OCI-LY7 (cell line): ENCODE data around the gene PDCD10. TPM values are rescaled to one million over a fixed set of nuclear protein-coding genes. Genes with fewer than 3 reads are reported as not detected.

ENCODE experiments used
- BruUV-seq: library from RNA; stranded (reverse); fragments of 400-500 nt; replicated peaks from 2 replicates; lab custom pipeline; 2021; lab: Mats Ljungman, UMichigan
- CTCF ChIA-PET: fragments of 300-600 bp; sonication (Branson Sonifier 250); formaldehyde crosslinking; loops from one replicate; lab custom pipeline; 2022; ENCODE audit warnings: antibody characterized with exemption; ENCODE audit not compliant: unreplicated experiment; lab: Charles Lee
- POLR2A ChIA-PET: fragments of 300-600 bp; sonication (Branson Sonifier 250); formaldehyde crosslinking; loops from one replicate; lab custom pipeline; 2022; ENCODE audit warnings: antibody characterized with exemption; lab: Charles Lee
- DNase-seq: peaks from one replicate; pipeline ENCODE4 v3.0.0-alpha.2; 2015; ENCODE audit warnings: low spot score
- H2AFZ ChIP-seq: fragments of 200-600 bp; sonication (generic), shearing (Covaris generic); 2 replicates; pipeline ENCODE4 v1.6.1; 2014; ENCODE audit warnings: mild to moderate bottlenecking, antibody characterized with exemption, low read length, moderate library complexity
- H3K27ac ChIP-seq: fragments of 200-600 bp; sonication (generic); 2 replicates; pipeline ENCODE4 v1.5.1; 2014; ENCODE audit warnings: mixed run types, low read depth, mild to moderate bottlenecking, moderate library complexity, low read length, inconsistent platforms; ENCODE audit not compliant: poor library complexity, severe bottlenecking
- H3K36me3 ChIP-seq: fragments of 200-600 bp; sonication (generic); 2 replicates; pipeline ENCODE4 v1.6.1; 2014; ENCODE audit warnings: mild to moderate bottlenecking, antibody characterized with exemption, low read length, moderate library complexity, mixed read lengths; ENCODE audit not compliant: insufficient read depth
- H3K4me1 ChIP-seq: fragments of 200-600 bp; sonication (generic); 2 replicates; pipeline ENCODE4 v1.5.1; 2014; ENCODE audit warnings: mild to moderate bottlenecking, low read length; ENCODE audit not compliant: insufficient read depth, poor library complexity, severe bottlenecking
- H3K4me2 ChIP-seq: fragments of 200-600 bp; sonication (generic); 2 replicates; pipeline ENCODE4 v1.6.1; 2014; ENCODE audit warnings: mild to moderate bottlenecking, low read length
- H3K4me3 ChIP-seq: fragments of 200-600 bp; sonication (generic); 2 replicates; pipeline ENCODE4 v1.5.1; 2014; ENCODE audit warnings: mild to moderate bottlenecking, low read depth, low read length; ENCODE audit not compliant: poor library complexity, severe bottlenecking
- H3K79me2 ChIP-seq: fragments of 200-600 bp; sonication (generic); 2 replicates; pipeline ENCODE4 v1.6.1; 2016; ENCODE audit warnings: low read depth, mild to moderate bottlenecking, low read length, moderate library complexity, mixed read lengths; ENCODE audit not compliant: insufficient read depth
- H3K9me2 ChIP-seq: fragments of 200-600 bp; sonication (generic); 2 replicates; pipeline ENCODE4 v1.6.1; 2016; ENCODE audit warnings: mild to moderate bottlenecking, low read length, mixed read lengths; ENCODE audit not compliant: insufficient read depth
- H3K9me3 ChIP-seq: fragments of 200-600 bp; sonication (generic); 2 replicates; pipeline ENCODE4 v1.6.1; 2014; ENCODE audit warnings: mild to moderate bottlenecking, mixed run types, low read length, mixed read lengths
- H4K20me1 ChIP-seq: fragments of 200-600 bp; sonication (generic); 2 replicates; pipeline ENCODE4 v1.6.1; 2014; ENCODE audit warnings: mild to moderate bottlenecking, antibody characterized with exemption, low read length, moderate library complexity, mixed read lengths; ENCODE audit not compliant: insufficient read depth
- EZH2phosphoT487 ChIP-seq: fragments of 200-600 bp; sonication (generic); IDR thresholded peaks from 2 replicates; pipeline ENCODE4 v1.6.1; 2018; ENCODE audit warnings: low read depth, borderline replicate concordance, mild to moderate bottlenecking, mixed run types, antibody characterized with exemption, low read length, moderate library complexity, mixed read lengths
- intact Hi-C: fragments of 100-400 bp; cut with micrococcal nuclease; formaldehyde crosslinking; loops from one replicate; pipeline ENCODE4 v1.10.0; 2022; ENCODE audit not compliant: unreplicated experiment
- total RNA-seq, 2 experiments: library from RNA; depleted of rRNA in 1 of 2; stranded (reverse); fragments of >200 nt in 1 of 2; shearing (Covaris generic) in 1 of 2; gene quantifications; 2 replicates each; pipeline ENCODE4 v1.2.3, GENCODE V29; 2014 to 2022
- TF ChIP-seq, protein P1 (sequence below): fragments of 200-600 bp; sonication (generic); conservative IDR thresholded peaks from 2 replicates; pipeline ENCODE4 v1.5.1; 2014; ENCODE audit warnings: mild to moderate bottlenecking, antibody characterized with exemption, low read length, moderate library complexity, mixed read lengths

PDCD10 gene
- total RNA-seq, 2 experiments from 2014 or later = 76.3 to 84.4 TPM

DNA sequence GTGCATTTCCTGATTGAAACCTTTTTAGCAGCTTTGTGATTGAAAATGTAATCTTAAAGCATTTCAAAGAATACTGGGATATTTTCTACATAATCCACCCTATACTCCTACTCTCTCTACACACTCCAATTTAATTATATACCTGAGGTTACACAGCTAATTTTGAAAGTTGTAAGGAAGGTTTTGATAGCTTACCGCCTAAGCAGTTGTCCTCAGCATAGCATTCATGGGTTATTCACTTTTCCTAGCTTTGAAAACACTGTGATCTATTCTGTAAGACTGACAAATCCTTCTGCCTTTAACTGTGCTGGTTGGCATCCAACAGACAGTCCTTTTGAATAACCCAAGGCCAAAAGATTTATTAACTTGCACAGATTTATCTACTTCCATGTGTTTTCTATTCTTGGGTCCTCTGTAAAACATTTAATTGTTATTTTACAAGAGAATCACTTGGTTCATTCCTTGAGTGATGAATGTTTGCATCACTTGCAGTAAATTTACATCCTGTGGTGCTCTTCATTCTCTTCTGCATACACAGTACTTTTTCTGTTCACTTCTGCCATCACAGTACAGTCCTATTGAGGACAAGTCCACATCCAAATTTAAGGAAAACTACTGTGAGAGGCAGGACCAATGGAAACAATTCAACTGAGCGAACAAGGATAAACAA lies 45.7 kb upstream of the PDCD10 start:
- BruUV-seq = no TSS peak
- no peaks in the 10 kb centered on the region for H4K20me1 ChIP-seq
- no peak for DNase-seq
- ChIA-PET CTCF (no interaction called here), POLR2A (interaction anchor here (0.6 to 2.1 kb wide), 9 partner anchors 11 to 46 kb away, joined by 3 to 6 read pairs (median 4); no protein-coding TSS in a partner anchor)
- no peaks in the 10 kb centered on the region for H3K79me2 ChIP-seq
- H3K9me2 ChIP-seq = no peaks in the 10 kb centered on the region
- no peak overlapping the region for H2AFZ ChIP-seq
- no peak overlapping the region for H3K4me2 ChIP-seq
- H3K9me3 ChIP-seq = peaks cover 32% of the 10 kb centered on the region
- intact Hi-C loops = no loop called here
- no peak overlapping the region for H3K27ac ChIP-seq
- peaks cover 17% of the 10 kb centered on the region for H3K4me1 ChIP-seq
- H3K36me3 ChIP-seq = peaks cover 34% of the 10 kb centered on the region
- no peak for TF ChIP-seq EZH2phosphoT487
- TF ChIP-seq, protein P1, sequence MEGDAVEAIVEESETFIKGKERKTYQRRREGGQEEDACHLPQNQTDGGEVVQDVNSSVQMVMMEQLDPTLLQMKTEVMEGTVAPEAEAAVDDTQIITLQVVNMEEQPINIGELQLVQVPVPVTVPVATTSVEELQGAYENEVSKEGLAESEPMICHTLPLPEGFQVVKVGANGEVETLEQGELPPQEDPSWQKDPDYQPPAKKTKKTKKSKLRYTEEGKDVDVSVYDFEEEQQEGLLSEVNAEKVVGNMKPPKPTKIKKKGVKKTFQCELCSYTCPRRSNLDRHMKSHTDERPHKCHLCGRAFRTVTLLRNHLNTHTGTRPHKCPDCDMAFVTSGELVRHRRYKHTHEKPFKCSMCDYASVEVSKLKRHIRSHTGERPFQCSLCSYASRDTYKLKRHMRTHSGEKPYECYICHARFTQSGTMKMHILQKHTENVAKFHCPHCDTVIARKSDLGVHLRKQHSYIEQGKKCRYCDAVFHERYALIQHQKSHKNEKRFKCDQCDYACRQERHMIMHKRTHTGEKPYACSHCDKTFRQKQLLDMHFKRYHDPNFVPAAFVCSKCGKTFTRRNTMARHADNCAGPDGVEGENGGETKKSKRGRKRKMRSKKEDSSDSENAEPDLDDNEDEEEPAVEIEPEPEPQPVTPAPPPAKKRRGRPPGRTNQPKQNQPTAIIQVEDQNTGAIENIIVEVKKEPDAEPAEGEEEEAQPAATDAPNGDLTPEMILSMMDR = no peak
- H3K4me3 ChIP-seq = no peak overlapping the region

DNA sequence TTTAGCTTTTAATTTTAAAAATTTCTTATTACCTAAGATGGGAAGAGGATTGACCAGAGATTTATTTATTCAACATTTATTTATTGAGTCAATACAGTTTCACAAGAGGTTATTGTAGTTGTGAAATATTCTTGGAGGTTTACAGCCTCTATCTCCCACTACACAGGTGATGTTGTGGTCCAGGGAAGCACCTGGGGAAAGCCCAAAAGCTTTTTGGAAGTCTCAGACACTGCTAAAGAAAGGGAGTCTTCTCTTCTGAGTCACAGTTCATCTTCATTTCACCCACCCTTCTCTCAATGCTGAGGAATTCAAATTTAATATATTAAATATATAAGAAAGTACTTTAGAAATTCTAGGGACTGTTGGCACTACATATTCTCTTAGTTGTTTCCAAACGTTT lies 42.7 kb upstream of the PDCD10 start:
- no peaks in the 10 kb centered on the region for H4K20me1 ChIP-seq
- no peaks in the 10 kb centered on the region for H3K9me2 ChIP-seq
- no peak overlapping the region for H2AFZ ChIP-seq
- POLR2A ChIA-PET = interaction anchor here (0.9 to 1.8 kb wide), 3 partner anchors 16 to 53 kb away, joined by 3 to 5 read pairs (median 3); no protein-coding TSS in a partner anchor
- DNase-seq = no peak
- CTCF ChIA-PET = no interaction called here
- peaks cover 34% of the 10 kb centered on the region for H3K36me3 ChIP-seq
- no peak overlapping the region for H3K4me3 ChIP-seq
- TF ChIP-seq EZH2phosphoT487 = no peak
- TF ChIP-seq, protein P1 = no peak
- intact Hi-C loops = no loop called here
- no peak overlapping the region for H3K27ac ChIP-seq
- H3K79me2 ChIP-seq = no peaks in the 10 kb centered on the region
- H3K9me3 ChIP-seq = peaks cover 32% of the 10 kb centered on the region
- BruUV-seq = no TSS peak
- no peak overlapping the region for H3K4me2 ChIP-seq
- peaks cover 47% of the 10 kb centered on the region for H3K4me1 ChIP-seq
